Measurements from ENCODE around the gene FTO.

Gene FTO

GRCh38 chr16:53785916-53786315 is 82.0 kb downstream of the FTO start:
- DNase-seq: no peak

GRCh38 chr16:53787423-53787822 is 83.5 kb downstream of the FTO start:
- no peak for DNase-seq

- no peak for DNase-seq
Measured at GRCh38 chr16:53789137-53789536, 85.2 kb downstream of the FTO start.

- no peak for DNase-seq
Measured at GRCh38 chr16:53792161-53792951, 88.4 kb downstream of the FTO start.

- no peak for DNase-seq
Measured at GRCh38 chr16:53803451-53803850, 99.5 kb downstream of the FTO start.

GRCh38 chr16:53803998-53804397 is 100.0 kb downstream of the FTO start:
- DNase-seq: no peak

- no peak for DNase-seq
Measured at GRCh38 chr16:53804467-53804866, 100.5 kb downstream of the FTO start.

- no peak for DNase-seq
Measured at GRCh38 chr16:53805113-53805512, 101.2 kb downstream of the FTO start.

- DNase-seq: no peak
Measured at GRCh38 chr16:53805752-53806151, 101.8 kb downstream of the FTO start.

GRCh38 chr16:53809088-53809932 is 105.4 kb downstream of the FTO start:
- DNase-seq: no peak

GRCh38 chr16:53812914-53813313 is 109.0 kb downstream of the FTO start:
- no peak for DNase-seq

GRCh38 chr16:53814801-53815200 is 110.8 kb downstream of the FTO start:
- DNase-seq: no peak

- DNase-seq: no peak
Measured at GRCh38 chr16:53816211-53816836, 112.4 kb downstream of the FTO start.

GRCh38 chr16:53817117-53817755 is 113.3 kb downstream of the FTO start:
- DNase-seq: no peak

- no peak for DNase-seq
Measured at GRCh38 chr16:53817812-53818550, 114.0 kb downstream of the FTO start.

GRCh38 chr16:53821487-53821886 is 117.5 kb downstream of the FTO start:
- DNase-seq: no peak

- DNase-seq: no peak
Measured at GRCh38 chr16:53821957-53822625, 118.1 kb downstream of the FTO start.

GRCh38 chr16:53822936-53823529 is 119.1 kb downstream of the FTO start:
- no peak for DNase-seq

- no peak for DNase-seq
Measured at GRCh38 chr16:53826658-53827057, 122.7 kb downstream of the FTO start.

GRCh38 chr16:53827741-53828140 is 123.8 kb downstream of the FTO start:
- no peak for DNase-seq

GRCh38 chr16:53829186-53829747 is 125.3 kb downstream of the FTO start:
- DNase-seq: no peak

Data from NCI-H1930 (cell line).